Astrocyte (in vitro differentiated cells and primary cell): ENCODE data around the gene PHKG1.

Experiments
- CTCF ChIP-seq: IDR thresholded peaks from 2 replicates; pipeline ENCODE4 v1.5.1; 2011; ENCODE audit warnings: low read depth, mild to moderate bottlenecking, inconsistent platforms, low read length, moderate library complexity; ENCODE audit not compliant: insufficient read depth
- EZH2 ChIP-seq: IDR thresholded peaks from 2 replicates; pipeline ENCODE4 v1.6.1; 2012; ENCODE audit warnings: mild to moderate bottlenecking, low read length, inconsistent platforms; ENCODE audit not compliant: insufficient read depth

GRCh38 chr7:56121440-56121839 is 28.7 kb upstream of the PHKG1 start:
- no peak for TF ChIP-seq CTCF
- no peak for TF ChIP-seq EZH2
